Measurements from ENCODE around the gene SND1. TPM values are rescaled to one million over a fixed set of nuclear protein-coding genes. Genes with fewer than 3 reads are reported as not detected.

Gene SND1
- polyA plus RNA-seq, 3 donors = 158 to 177 (median 163) TPM

- no peak for DNase-seq (ENCODE audit: low read depth in 3 of 3, low spot score in 2 of 3)
Observed at GRCh38 chr7:127920787-127921438, 268.9 kb downstream of the SND1 start.

GRCh38 chr7:127922656-127923055 lies 270.7 kb downstream of the SND1 start:
- DNase-seq (ENCODE audit: low read depth in 3 of 3, low spot score in 2 of 3) = no peak

- DNase-seq (ENCODE audit: low read depth in 3 of 3, low spot score in 2 of 3) = no peak
Observed at GRCh38 chr7:127924874-127925273, 272.9 kb downstream of the SND1 start.

- DNase-seq (ENCODE audit: low read depth in 3 of 3, low spot score in 2 of 3) = no peak
Observed at GRCh38 chr7:127927348-127927696, 275.3 kb downstream of the SND1 start.

GRCh38 chr7:127928222-127928621 lies 276.2 kb downstream of the SND1 start:
- no peak for DNase-seq (ENCODE audit: low read depth in 3 of 3, low spot score in 2 of 3)

- DNase-seq (ENCODE audit: low read depth in 3 of 3, low spot score in 2 of 3) = no peak
Observed at GRCh38 chr7:127928852-127929251, 276.9 kb downstream of the SND1 start.

- DNase-seq (ENCODE audit: low read depth in 3 of 3, low spot score in 2 of 3) = no peak
Observed at GRCh38 chr7:127930341-127931328, 278.6 kb downstream of the SND1 start.

GRCh38 chr7:127932076-127932475 lies 280.1 kb downstream of the SND1 start:
- DNase-seq (ENCODE audit: low read depth in 3 of 3, low spot score in 2 of 3) = no peak

GRCh38 chr7:127932496-127932895 lies 280.5 kb downstream of the SND1 start:
- no peak for DNase-seq (ENCODE audit: low read depth in 3 of 3, low spot score in 2 of 3)

- DNase-seq (ENCODE audit: low read depth in 3 of 3, low spot score in 2 of 3) = no peak
Observed at GRCh38 chr7:127933146-127933545, 281.2 kb downstream of the SND1 start.

- no peak for DNase-seq (ENCODE audit: low read depth in 3 of 3, low spot score in 2 of 3)
Observed at GRCh38 chr7:127934711-127935110, 282.7 kb downstream of the SND1 start.

- DNase-seq (ENCODE audit: low read depth in 3 of 3, low spot score in 2 of 3) = no peak
Observed at GRCh38 chr7:127935847-127936376, 283.9 kb downstream of the SND1 start.

- DNase-seq (ENCODE audit: low read depth in 3 of 3, low spot score in 2 of 3) = no peak
Observed at GRCh38 chr7:127937066-127937680, 285.2 kb downstream of the SND1 start.

- DNase-seq (ENCODE audit: low read depth in 3 of 3, low spot score in 2 of 3) = no peak
Observed at GRCh38 chr7:127938588-127938987, 286.6 kb downstream of the SND1 start.

- DNase-seq (ENCODE audit: low read depth in 3 of 3, low spot score in 2 of 3) = no peak
Observed at GRCh38 chr7:127940381-127941160, 288.6 kb downstream of the SND1 start.

GRCh38 chr7:127941476-127942210 lies 289.6 kb downstream of the SND1 start:
- DNase-seq (ENCODE audit: low read depth in 3 of 3, low spot score in 2 of 3) = no peak

- DNase-seq (ENCODE audit: low read depth in 3 of 3, low spot score in 2 of 3) = no peak
Observed at GRCh38 chr7:127943541-127944521, 291.8 kb downstream of the SND1 start.

GRCh38 chr7:127946111-127946510 lies 294.1 kb downstream of the SND1 start:
- no peak for DNase-seq (ENCODE audit: low read depth in 3 of 3, low spot score in 2 of 3)

GRCh38 chr7:127946847-127947246 lies 294.9 kb downstream of the SND1 start:
- DNase-seq (ENCODE audit: low read depth in 3 of 3, low spot score in 2 of 3) = no peak

All from right renal cortex interstitium (tissue), 3 donors.